Liver (tissue), 3 donors: ENCODE results near the gene XXYLT1.

Source experiments
- CTCF ChIP-seq: fragments of 150-350 bp; IDR thresholded peaks from 2 replicates; pipeline ENCODE4 v1.5.1; 2017; ENCODE audit warnings: improper control_type of control experiment, low read depth, low read length; ENCODE audit not compliant: missing input control
- EGR1 ChIP-seq, 2 donors: IDR thresholded peaks; 2 replicates each; pipeline ENCODE4 v1.6.1; 2016 to 2018; ENCODE audit warnings: antibody characterized with exemption in 2 of 2, low read depth in 2 of 2
- FOXA1 ChIP-seq: IDR thresholded peaks from 2 replicates; pipeline ENCODE4 v1.6.1; 2016; ENCODE audit warnings: antibody characterized with exemption
- GABPA ChIP-seq, 2 donors: IDR thresholded peaks in 1 of 2; conservative IDR thresholded peaks in 1 of 2; 2 replicates each; pipeline ENCODE4 v1.6.1; 2016; ENCODE audit warnings: antibody characterized with exemption in 2 of 2, mild to moderate bottlenecking in 1 of 2, moderate library complexity in 1 of 2
- HNF4A ChIP-seq, 2 donors: conservative IDR thresholded peaks; 2 replicates each; pipeline ENCODE4 v1.6.1; 2016; ENCODE audit warnings: antibody characterized with exemption in 2 of 2, mild to moderate bottlenecking in 2 of 2
- HNF4G ChIP-seq: IDR thresholded peaks from 2 replicates; pipeline ENCODE4 v1.6.1; 2016; ENCODE audit warnings: antibody characterized with exemption
- JUND ChIP-seq, 2 donors: IDR thresholded peaks; 2 replicates each; pipeline ENCODE4 v1.6.1; 2016; ENCODE audit warnings: antibody characterized with exemption in 2 of 2
- MAX ChIP-seq: IDR thresholded peaks from 2 replicates; pipeline ENCODE4 v1.6.1; 2016; ENCODE audit warnings: antibody characterized with exemption
- NR2F2 ChIP-seq: IDR thresholded peaks from 2 replicates; pipeline ENCODE4 v1.6.1; 2016; ENCODE audit warnings: antibody characterized with exemption
- RAD21 ChIP-seq, 2 donors: IDR thresholded peaks; 2 replicates each; pipeline ENCODE4 v1.6.1; 2016; ENCODE audit warnings: antibody characterized with exemption in 2 of 2, mild to moderate bottlenecking in 2 of 2
- SP1 ChIP-seq: IDR thresholded peaks from 2 replicates; pipeline ENCODE4 v1.6.1; 2018; ENCODE audit warnings: antibody characterized with exemption, mild to moderate bottlenecking
- TF ChIP-seq, protein P1 (sequence below): IDR thresholded peaks from 2 replicates; pipeline ENCODE4 v1.6.1; 2016; ENCODE audit warnings: antibody characterized with exemption, mild to moderate bottlenecking
- TF ChIP-seq, protein P2 (sequence below): IDR thresholded peaks from 2 replicates; pipeline ENCODE4 v1.6.1; 2016; ENCODE audit warnings: antibody characterized with exemption
- TF ChIP-seq, protein P3 (sequence below): IDR thresholded peaks from 2 replicates; pipeline ENCODE4 v1.6.1; 2016; ENCODE audit warnings: antibody characterized with exemption
- donor health status: healthy.
- donor health status: healthy.

GRCh38 chr3:195145579-195145978 lies 125.4 kb downstream of the XXYLT1 start:
- no peak for TF ChIP-seq JUND (IDR thresholded peaks at IDR 0.05)
- TF ChIP-seq CTCF = no peak
- TF ChIP-seq SP1 = no peak
- TF ChIP-seq HNF4A (conservative IDR thresholded peaks at IDR 0.05) = no peak
- TF ChIP-seq, protein P1, sequence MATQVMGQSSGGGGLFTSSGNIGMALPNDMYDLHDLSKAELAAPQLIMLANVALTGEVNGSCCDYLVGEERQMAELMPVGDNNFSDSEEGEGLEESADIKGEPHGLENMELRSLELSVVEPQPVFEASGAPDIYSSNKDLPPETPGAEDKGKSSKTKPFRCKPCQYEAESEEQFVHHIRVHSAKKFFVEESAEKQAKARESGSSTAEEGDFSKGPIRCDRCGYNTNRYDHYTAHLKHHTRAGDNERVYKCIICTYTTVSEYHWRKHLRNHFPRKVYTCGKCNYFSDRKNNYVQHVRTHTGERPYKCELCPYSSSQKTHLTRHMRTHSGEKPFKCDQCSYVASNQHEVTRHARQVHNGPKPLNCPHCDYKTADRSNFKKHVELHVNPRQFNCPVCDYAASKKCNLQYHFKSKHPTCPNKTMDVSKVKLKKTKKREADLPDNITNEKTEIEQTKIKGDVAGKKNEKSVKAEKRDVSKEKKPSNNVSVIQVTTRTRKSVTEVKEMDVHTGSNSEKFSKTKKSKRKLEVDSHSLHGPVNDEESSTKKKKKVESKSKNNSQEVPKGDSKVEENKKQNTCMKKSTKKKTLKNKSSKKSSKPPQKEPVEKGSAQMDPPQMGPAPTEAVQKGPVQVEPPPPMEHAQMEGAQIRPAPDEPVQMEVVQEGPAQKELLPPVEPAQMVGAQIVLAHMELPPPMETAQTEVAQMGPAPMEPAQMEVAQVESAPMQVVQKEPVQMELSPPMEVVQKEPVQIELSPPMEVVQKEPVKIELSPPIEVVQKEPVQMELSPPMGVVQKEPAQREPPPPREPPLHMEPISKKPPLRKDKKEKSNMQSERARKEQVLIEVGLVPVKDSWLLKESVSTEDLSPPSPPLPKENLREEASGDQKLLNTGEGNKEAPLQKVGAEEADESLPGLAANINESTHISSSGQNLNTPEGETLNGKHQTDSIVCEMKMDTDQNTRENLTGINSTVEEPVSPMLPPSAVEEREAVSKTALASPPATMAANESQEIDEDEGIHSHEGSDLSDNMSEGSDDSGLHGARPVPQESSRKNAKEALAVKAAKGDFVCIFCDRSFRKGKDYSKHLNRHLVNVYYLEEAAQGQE = no peak
- TF ChIP-seq MAX = no peak
- no peak for TF ChIP-seq RAD21 (IDR thresholded peaks at IDR 0.05)
- no peak for TF ChIP-seq HNF4G
- TF ChIP-seq, protein P2, sequence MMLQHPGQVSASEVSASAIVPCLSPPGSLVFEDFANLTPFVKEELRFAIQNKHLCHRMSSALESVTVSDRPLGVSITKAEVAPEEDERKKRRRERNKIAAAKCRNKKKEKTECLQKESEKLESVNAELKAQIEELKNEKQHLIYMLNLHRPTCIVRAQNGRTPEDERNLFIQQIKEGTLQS = no peak
- TF ChIP-seq FOXA1 = no peak
- TF ChIP-seq, protein P3, sequence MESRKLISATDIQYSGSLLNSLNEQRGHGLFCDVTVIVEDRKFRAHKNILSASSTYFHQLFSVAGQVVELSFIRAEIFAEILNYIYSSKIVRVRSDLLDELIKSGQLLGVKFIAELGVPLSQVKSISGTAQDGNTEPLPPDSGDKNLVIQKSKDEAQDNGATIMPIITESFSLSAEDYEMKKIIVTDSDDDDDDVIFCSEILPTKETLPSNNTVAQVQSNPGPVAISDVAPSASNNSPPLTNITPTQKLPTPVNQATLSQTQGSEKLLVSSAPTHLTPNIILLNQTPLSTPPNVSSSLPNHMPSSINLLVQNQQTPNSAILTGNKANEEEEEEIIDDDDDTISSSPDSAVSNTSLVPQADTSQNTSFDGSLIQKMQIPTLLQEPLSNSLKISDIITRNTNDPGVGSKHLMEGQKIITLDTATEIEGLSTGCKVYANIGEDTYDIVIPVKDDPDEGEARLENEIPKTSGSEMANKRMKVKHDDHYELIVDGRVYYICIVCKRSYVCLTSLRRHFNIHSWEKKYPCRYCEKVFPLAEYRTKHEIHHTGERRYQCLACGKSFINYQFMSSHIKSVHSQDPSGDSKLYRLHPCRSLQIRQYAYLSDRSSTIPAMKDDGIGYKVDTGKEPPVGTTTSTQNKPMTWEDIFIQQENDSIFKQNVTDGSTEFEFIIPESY = no peak
- no peak for TF ChIP-seq EGR1 (IDR thresholded peaks at IDR 0.05; ENCODE audit: low read depth in 2 of 2)
- TF ChIP-seq GABPA (IDR thresholded peaks at IDR 0.05 in 1 of 2, conservative IDR thresholded peaks at IDR 0.05 in 1 of 2) = no peak
- TF ChIP-seq NR2F2 = no peak
